K562 (cell line): Measurements from ENCODE around the gene CHKB. TPM values are rescaled to one million over a fixed set of nuclear protein-coding genes. Genes with fewer than 3 reads are reported as not detected.

Source experiments
- EP400 ChIP-seq: fragments of 450-650 bp; IDR thresholded peaks from 2 replicates; pipeline ENCODE4 v1.6.1; 2017; ENCODE audit warnings: antibody characterized with exemption, mild to moderate bottlenecking, moderate library complexity
- GTF2B ChIP-seq: IDR thresholded peaks from 2 replicates; pipeline ENCODE4 v1.6.1; 2011; ENCODE audit not compliant: insufficient read length; ENCODE audit errors: extremely low read depth
- HCFC1 ChIP-seq: IDR thresholded peaks from 2 replicates; pipeline ENCODE4 v1.6.1; 2012; ENCODE audit warnings: low read depth, low read length, improper control_type of control experiment
- HMGN3 ChIP-seq: IDR thresholded peaks from 2 replicates; pipeline ENCODE4 v1.6.1; 2011; ENCODE audit warnings: borderline replicate concordance, low read depth, mild to moderate bottlenecking, mixed read lengths, low read length; ENCODE audit not compliant: insufficient read length; ENCODE audit errors: extremely low read depth
- KDM5B ChIP-seq: fragments of 200-600 bp; sonication (generic); IDR thresholded peaks from 2 replicates; pipeline ENCODE4 v1.6.1; 2012; ENCODE audit warnings: low read depth, mild to moderate bottlenecking, moderate library complexity, low read length, control low read depth, inconsistent platforms; ENCODE audit not compliant: insufficient replicate concordance
- NR2C1 ChIP-seq, 2 experiments: fragments of 450-650 bp; IDR thresholded peaks; 2 replicates each; pipeline ENCODE4 v1.6.1; 2017; ENCODE audit warnings: mild to moderate bottlenecking in 2 of 2, antibody characterized with exemption in 1 of 2, inconsistent platforms in 1 of 2, missing compliant biosample characterization in 1 of 2, missing genetic modification characterization in 1 of 2
- PATZ1 ChIP-seq: fragments of 250-450 bp; sonication (Bioruptor Pico); IDR thresholded peaks from 2 replicates; pipeline ENCODE4 v1.5.0; 2020; ENCODE audit warnings: mild to moderate bottlenecking, borderline replicate concordance
- POLR2G ChIP-seq: fragments of 200-400 bp; formaldehyde crosslinking; IDR thresholded peaks from 2 replicates; pipeline ENCODE4 v1.6.1; 2017; ENCODE audit warnings: low read depth, mild to moderate bottlenecking, antibody characterized with exemption, low read length, moderate library complexity
- RBBP5 ChIP-seq: fragments of 200-600 bp; sonication (generic); IDR thresholded peaks from 2 replicates; pipeline ENCODE4 v1.6.1; 2012; ENCODE audit warnings: borderline replicate concordance, mild to moderate bottlenecking, low read length, control low read depth, inconsistent platforms; ENCODE audit not compliant: insufficient read depth, poor library complexity, severe bottlenecking
- SETDB1 ChIP-seq: IDR thresholded peaks from one replicate; pipeline ENCODE4 v1.6.1; 2012; ENCODE audit warnings: low read length, control low read depth, inconsistent platforms
- SMAD2 ChIP-seq: fragments of 150-350 bp; IDR thresholded peaks from 2 replicates; pipeline ENCODE4 v1.6.1; 2014; ENCODE audit warnings: low read depth, mild to moderate bottlenecking, low read length
- YY1 ChIP-seq, 3 experiments: IDR thresholded peaks; 2 replicates each; pipeline ENCODE4 v1.6.1; 2011; ENCODE audit warnings: low read length in 2 of 3, mild to moderate bottlenecking in 2 of 3, moderate library complexity in 2 of 3, borderline replicate concordance in 1 of 3, control low read depth in 1 of 3, low read depth in 1 of 3; ENCODE audit not compliant: insufficient read depth in 3 of 3, insufficient replicate concordance in 2 of 3, control insufficient read depth in 1 of 3, insufficient read length in 1 of 3; ENCODE audit errors: extremely low read depth in 1 of 3
- ZBTB17 ChIP-seq: fragments of 450-650 bp; formaldehyde crosslinking; IDR thresholded peaks from 2 replicates; pipeline ENCODE4 v1.4.0; 2020; ENCODE audit warnings: mild to moderate bottlenecking
- ZNF384 ChIP-seq: IDR thresholded peaks from 2 replicates; pipeline ENCODE4 v1.6.1; 2012; ENCODE audit warnings: low read depth, low read length, improper control_type of control experiment
- ZNF584 ChIP-seq: fragments of 200-800 bp; sonication (Bioruptor generic); IDR thresholded peaks from 2 replicates; pipeline ENCODE4 v1.6.1; 2016; ENCODE audit warnings: low read depth, mild to moderate bottlenecking, missing genetic modification characterization, missing compliant biosample characterization
- ZNF639 ChIP-seq, 2 experiments: fragments of 200-800 bp in 1 of 2; sonication (Bioruptor generic) in 1 of 2; sonication (generic) in 1 of 2; formaldehyde crosslinking in 1 of 2; IDR thresholded peaks in 1 of 2; conservative IDR thresholded peaks in 1 of 2; 2 replicates each; pipeline versions ENCODE4 v1.5.0 to v1.6.1; 2016 to 2020; ENCODE audit warnings: missing compliant biosample characterization in 1 of 2, missing genetic modification characterization in 1 of 2, missing genetic modification reagents in 1 of 2
- polyA plus RNA-seq, 8 experiments: library from polyadenylated mRNA; depleted of rRNA in 4 of 8; stranded (reverse) in 5 of 8; unstranded in 3 of 8; fragments of >200 nt; fragmentation: Nextera tagmentation in 2 of 8; fragmentation: Illumina TruSeq in 1 of 8; extraction: Ambion mirVana in 2 of 8; extraction: Trizol in 1 of 8; gene quantifications; 2 replicates each; pipeline versions ENCODE4 v1.2.1 to v1.2.3, GENCODE V29; 2011 to 2014; ENCODE audit warnings: inconsistent platforms in 1 of 8, missing spikeins in 1 of 8
- total RNA-seq, 7 experiments: library from RNA; depleted of rRNA in 6 of 7; stranded (reverse); fragments of >200 nt in 6 of 7; fragmentation: Illumina TruSeq in 2 of 7; extraction: Trizol in 2 of 7; gene quantifications; 2 replicates each; pipeline versions ENCODE4 v1.2.1 to v1.2.3, GENCODE V29; 2011 to 2021; ENCODE audit warnings: low replicate concordance in 1 of 7

Gene CHKB
- total and polyA plus RNA-seq, 9 of the 15 experiments (the other 6 are each of a cell fraction or from before 2014, with no cell fraction given) = 2.7 to 31.0 (median 11.0) TPM

- TF ChIP-seq ZNF639 (CRISPR knock-in tag; conservative IDR thresholded peaks at IDR 0.05 in 1 of 2, IDR thresholded peaks at IDR 0.05 in 1 of 2) (peak in 1 of 2 experiments; percentile 80; a peak in 2 of 4 replicates), HMGN3 (peak; percentile 29), SMAD2 (no peak), PATZ1 (CRISPR knock-in tag) (no peak), RBBP5 (peak; percentile 49), POLR2G (peak; percentile 90), ZBTB17 (peak; percentile 48; the same call in 1 of the 2 replicates), HCFC1 (0 out of 2 replicates have a peak, but pooled peaks have one; percentile 41), SETDB1 (no peak), ZNF584 (CRISPR knock-in tag) (no peak), GTF2B (no peak), YY1 (IDR thresholded peaks at IDR 0.05; ENCODE audit: borderline replicate concordance in 1 of 3, control insufficient read depth in 1 of 3, extremely low read depth in 1 of 3, insufficient read depth in 3 of 3, insufficient read length in 1 of 3, insufficient replicate concordance in 2 of 3, low read depth in 1 of 3, low read length in 2 of 3) (peak; percentile 33 to 72 (median 61)), NR2C1 (IDR thresholded peaks at IDR 0.05) (peak; percentile 96), NR2C1 (tag; IDR thresholded peaks at IDR 0.05) (peak; percentile 97), EP400 (peak; percentile 56; the same call in 1 of the 2 replicates), KDM5B (peak; percentile 68), ZNF384 (no peak)
Observed at GRCh38 chr22:50582493-50583293, at the start of gene CHKB (continued).
